ENCODE data around the gene MAP2.
"Not testable (repeated sequence)": the region's sequence is repeated elsewhere in the genome, so short reads cannot be mapped to it uniquely, and the experiment has no call there.

Gene MAP2

GRCh38 chr2:209492296-209492695, 68.4 kb downstream of the MAP2 start:
- not testable (repeated sequence) for DNase-seq

GRCh38 chr2:209495068-209495620, 71.3 kb downstream of the MAP2 start:
- not testable (repeated sequence) for DNase-seq

- no peak for DNase-seq
Measured at GRCh38 chr2:209495855-209496585, 72.2 kb downstream of the MAP2 start.

GRCh38 chr2:209496586-209496982, 72.7 kb downstream of the MAP2 start:
- no peak for DNase-seq

GRCh38 chr2:209498614-209499013, 74.8 kb downstream of the MAP2 start:
- no peak for DNase-seq

- DNase-seq: no peak
Measured at GRCh38 chr2:209499069-209499468, 75.2 kb downstream of the MAP2 start.

GRCh38 chr2:209501579-209501978, 77.7 kb downstream of the MAP2 start:
- no peak for DNase-seq

- DNase-seq: no peak
Measured at GRCh38 chr2:209505410-209505809, 81.6 kb downstream of the MAP2 start.

- no peak for DNase-seq
Measured at GRCh38 chr2:209508255-209508654, 84.4 kb downstream of the MAP2 start.

GRCh38 chr2:209511637-209512036, 87.8 kb downstream of the MAP2 start:
- DNase-seq: no peak

GRCh38 chr2:209512971-209513370, 89.1 kb downstream of the MAP2 start:
- DNase-seq: no peak

- no peak for DNase-seq
Measured at GRCh38 chr2:209517436-209517835, 93.6 kb downstream of the MAP2 start.

GRCh38 chr2:209519271-209519670, 95.4 kb downstream of the MAP2 start:
- no peak for DNase-seq

- no peak for DNase-seq
Measured at GRCh38 chr2:209519906-209520305, 96.1 kb downstream of the MAP2 start.

- no peak for DNase-seq
Measured at GRCh38 chr2:209523041-209523740, 99.3 kb downstream of the MAP2 start.

GRCh38 chr2:209523867-209524266, 100.0 kb downstream of the MAP2 start:
- no peak for DNase-seq

- no peak for DNase-seq
Measured at GRCh38 chr2:209525331-209525730, 101.5 kb downstream of the MAP2 start.

GRCh38 chr2:209525834-209526281, 102.0 kb downstream of the MAP2 start:
- DNase-seq: no peak

GRCh38 chr2:209526561-209526960, 102.7 kb downstream of the MAP2 start:
- DNase-seq: no peak

- no peak for DNase-seq
Measured at GRCh38 chr2:209529579-209529978, 105.7 kb downstream of the MAP2 start.

GRCh38 chr2:209532321-209532720, 108.5 kb downstream of the MAP2 start:
- DNase-seq: no peak

- no peak for DNase-seq
Measured at GRCh38 chr2:209533391-209533790, 109.5 kb downstream of the MAP2 start.

- no peak for DNase-seq
Measured at GRCh38 chr2:209534228-209534627, 110.4 kb downstream of the MAP2 start.

GRCh38 chr2:209536363-209536762, 112.5 kb downstream of the MAP2 start:
- DNase-seq: no peak
